ENCODE measurements around the gene STAB2. TPM values are rescaled to one million over a fixed set of nuclear protein-coding genes. Genes with fewer than 3 reads are reported as not detected.

Gene STAB2
- total RNA-seq, 2 experiments from 2014 or later, result not detected

- no TSS peak for BruUV-seq (replicated peaks)
- intact Hi-C loops (cut with micrococcal nuclease; ENCODE audit: unreplicated experiment), result no loop called here
These were observed 211.5 kb downstream of the STAB2 start for GRCh38 chr12:103798586-103798985.

GRCh38 chr12:103799504-103799856 lies 212.4 kb downstream of the STAB2 start:
- Histone ChIP-seq H3K4me2 (ENCODE audit: low read length) (no peak overlapping the region), H3K79me2 (ENCODE audit: insufficient read depth, low read depth, low read length) (no peaks in the 10 kb centered on the region), H2AFZ (ENCODE audit: low read length) (no peak overlapping the region), H3K4me1 (ENCODE audit: insufficient read depth, low read length, poor library complexity, severe bottlenecking) (no peaks in the 10 kb centered on the region), H3K27ac (ENCODE audit: low read depth, low read length, poor library complexity, severe bottlenecking) (no peak overlapping the region), H4K20me1 (ENCODE audit: insufficient read depth, low read length) (no peaks in the 10 kb centered on the region), H3K9me3 (ENCODE audit: low read length) (no peaks in the 10 kb centered on the region), H3K4me3 (ENCODE audit: low read depth, low read length, poor library complexity, severe bottlenecking) (no peak overlapping the region), H3K9me2 (ENCODE audit: insufficient read depth, low read length) (no peaks in the 10 kb centered on the region), H3K36me3 (ENCODE audit: insufficient read depth, low read length) (0 out of 2 replicates have a peak, but pooled peaks cover 6% of the 10 kb centered on the region)
- no peak for DNase-seq (ENCODE audit: low spot score)
- no TSS peak for BruUV-seq (replicated peaks)
- ChIA-PET CTCF (ENCODE audit: unreplicated experiment) (no interaction called here), POLR2A (no interaction called here)
- TF ChIP-seq EZH2phosphoT487 (IDR thresholded peaks at IDR 0.05; ENCODE audit: borderline replicate concordance, low read depth, low read length), result no peak
- TF ChIP-seq CTCF (conservative IDR thresholded peaks at IDR 0.05; ENCODE audit: low read length), result no peak
- intact Hi-C loops (cut with micrococcal nuclease; ENCODE audit: unreplicated experiment), result no loop called here

More at GRCh38 chr12:103798586-103798985, 211.5 kb downstream of the STAB2 start:
- no peaks in the 10 kb centered on the region for H3K79me2 ChIP-seq (ENCODE audit: insufficient read depth, low read depth, low read length)
- H3K9me2 ChIP-seq (ENCODE audit: insufficient read depth, low read length), result no peaks in the 10 kb centered on the region
- TF ChIP-seq EZH2phosphoT487 (IDR thresholded peaks at IDR 0.05; ENCODE audit: borderline replicate concordance, low read depth, low read length) (no peak), CTCF (conservative IDR thresholded peaks at IDR 0.05; ENCODE audit: low read length) (no peak)
- CTCF ChIA-PET (ENCODE audit: unreplicated experiment), result no interaction called here
- POLR2A ChIA-PET, result no interaction called here
- no peak overlapping the region for H3K4me3 ChIP-seq (ENCODE audit: low read depth, low read length, poor library complexity, severe bottlenecking)
- no peak for DNase-seq (ENCODE audit: low spot score)
- no peak overlapping the region for H3K4me2 ChIP-seq (ENCODE audit: low read length)
- no peak overlapping the region for H3K27ac ChIP-seq (ENCODE audit: low read depth, low read length, poor library complexity, severe bottlenecking)
- H4K20me1 ChIP-seq (ENCODE audit: insufficient read depth, low read length), result no peaks in the 10 kb centered on the region
- H3K4me1 ChIP-seq (ENCODE audit: insufficient read depth, low read length, poor library complexity, severe bottlenecking), result no peaks in the 10 kb centered on the region
- 0 out of 2 replicates have a peak, but pooled peaks cover 6% of the 10 kb centered on the region for H3K36me3 ChIP-seq (ENCODE audit: insufficient read depth, low read length)
- no peak overlapping the region for H2AFZ ChIP-seq (ENCODE audit: low read length)
- no peaks in the 10 kb centered on the region for H3K9me3 ChIP-seq (ENCODE audit: low read length)

GRCh38 chr12:103799857-103800771 lies 213.0 kb downstream of the STAB2 start:
- Histone ChIP-seq H4K20me1 (ENCODE audit: insufficient read depth, low read length) (no peaks in the 10 kb centered on the region), H2AFZ (ENCODE audit: low read length) (no peak overlapping the region), H3K9me3 (ENCODE audit: low read length) (no peaks in the 10 kb centered on the region), H3K4me3 (ENCODE audit: low read depth, low read length, poor library complexity, severe bottlenecking) (no peak overlapping the region), H3K27ac (ENCODE audit: low read depth, low read length, poor library complexity, severe bottlenecking) (no peak overlapping the region), H3K4me1 (ENCODE audit: insufficient read depth, low read length, poor library complexity, severe bottlenecking) (no peaks in the 10 kb centered on the region), H3K36me3 (ENCODE audit: insufficient read depth, low read length) (0 out of 2 replicates have a peak, but pooled peaks cover 6% of the 10 kb centered on the region), H3K4me2 (ENCODE audit: low read length) (no peak overlapping the region), H3K79me2 (ENCODE audit: insufficient read depth, low read depth, low read length) (no peaks in the 10 kb centered on the region), H3K9me2 (ENCODE audit: insufficient read depth, low read length) (no peaks in the 10 kb centered on the region)
- ChIA-PET POLR2A (no interaction called here), CTCF (ENCODE audit: unreplicated experiment) (no interaction called here)
- no peak for DNase-seq (ENCODE audit: low spot score)
- intact Hi-C loops (cut with micrococcal nuclease; ENCODE audit: unreplicated experiment), result no loop called here
- no TSS peak for BruUV-seq (replicated peaks)
- TF ChIP-seq EZH2phosphoT487 (IDR thresholded peaks at IDR 0.05; ENCODE audit: borderline replicate concordance, low read depth, low read length) (no peak), CTCF (conservative IDR thresholded peaks at IDR 0.05; ENCODE audit: low read length) (no peak)
